GM12865 (cell line): Measurements from ENCODE around the gene MTX1.
"Not testable (repeated sequence)": the region's sequence is repeated elsewhere in the genome, so short reads cannot be mapped to it uniquely, and the experiment has no call there.

Experiments used
- DNase-seq: peaks from one replicate; pipeline ENCODE4 v3.0.0; 2010; ENCODE audit warnings: low read depth
- H3K4me3 ChIP-seq: 2 replicates; pipeline ENCODE4 v1.5.1; 2011; ENCODE audit warnings: mild to moderate bottlenecking, low read depth, low read length, control low read depth
- TF ChIP-seq, protein P1 (sequence below): IDR thresholded peaks from 2 replicates; pipeline ENCODE4 v1.5.1; 2011; ENCODE audit warnings: low read length, control low read depth, low read depth, inconsistent platforms; ENCODE audit not compliant: insufficient read depth; ENCODE audit errors: missing control alignments

Gene MTX1

DNA sequence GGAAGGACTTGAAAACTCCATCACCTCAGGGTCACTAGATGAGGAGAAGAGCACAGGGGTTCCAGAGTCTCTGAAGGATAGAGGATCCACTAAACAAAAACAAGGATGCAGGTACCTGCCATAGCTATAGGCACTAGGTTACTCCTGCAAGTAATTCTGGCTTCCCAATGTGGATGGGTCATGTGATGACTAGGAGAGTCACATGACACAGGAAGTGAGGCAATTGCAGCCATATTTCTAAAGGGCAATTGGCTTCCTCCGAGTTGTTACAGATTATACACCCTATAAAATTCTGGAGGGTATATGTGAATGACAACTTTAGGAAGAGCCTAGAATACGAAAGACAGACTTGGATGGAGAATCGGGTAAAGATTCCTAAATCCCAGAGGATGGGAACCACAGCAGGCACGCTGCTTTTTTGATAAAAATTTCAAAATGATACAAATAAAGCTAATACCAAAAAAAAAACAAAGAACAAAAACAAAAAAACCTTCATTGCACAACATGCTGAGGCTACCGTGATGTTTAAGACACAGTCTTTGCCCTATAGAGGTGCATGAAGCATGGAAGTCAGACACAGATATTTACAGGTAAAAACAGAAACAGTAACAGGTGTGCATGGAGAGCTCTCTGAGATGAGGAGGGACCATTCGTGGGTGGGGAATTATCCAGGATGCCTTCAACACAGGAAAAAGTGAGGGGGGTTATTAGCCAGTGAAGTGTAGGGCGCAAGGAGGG is 10.5 kb downstream of the MTX1 start:
- no peak overlapping the region for H3K4me3 ChIP-seq
- TF ChIP-seq, protein P1, sequence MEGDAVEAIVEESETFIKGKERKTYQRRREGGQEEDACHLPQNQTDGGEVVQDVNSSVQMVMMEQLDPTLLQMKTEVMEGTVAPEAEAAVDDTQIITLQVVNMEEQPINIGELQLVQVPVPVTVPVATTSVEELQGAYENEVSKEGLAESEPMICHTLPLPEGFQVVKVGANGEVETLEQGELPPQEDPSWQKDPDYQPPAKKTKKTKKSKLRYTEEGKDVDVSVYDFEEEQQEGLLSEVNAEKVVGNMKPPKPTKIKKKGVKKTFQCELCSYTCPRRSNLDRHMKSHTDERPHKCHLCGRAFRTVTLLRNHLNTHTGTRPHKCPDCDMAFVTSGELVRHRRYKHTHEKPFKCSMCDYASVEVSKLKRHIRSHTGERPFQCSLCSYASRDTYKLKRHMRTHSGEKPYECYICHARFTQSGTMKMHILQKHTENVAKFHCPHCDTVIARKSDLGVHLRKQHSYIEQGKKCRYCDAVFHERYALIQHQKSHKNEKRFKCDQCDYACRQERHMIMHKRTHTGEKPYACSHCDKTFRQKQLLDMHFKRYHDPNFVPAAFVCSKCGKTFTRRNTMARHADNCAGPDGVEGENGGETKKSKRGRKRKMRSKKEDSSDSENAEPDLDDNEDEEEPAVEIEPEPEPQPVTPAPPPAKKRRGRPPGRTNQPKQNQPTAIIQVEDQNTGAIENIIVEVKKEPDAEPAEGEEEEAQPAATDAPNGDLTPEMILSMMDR = no peak
- DNase-seq = no peak

DNA sequence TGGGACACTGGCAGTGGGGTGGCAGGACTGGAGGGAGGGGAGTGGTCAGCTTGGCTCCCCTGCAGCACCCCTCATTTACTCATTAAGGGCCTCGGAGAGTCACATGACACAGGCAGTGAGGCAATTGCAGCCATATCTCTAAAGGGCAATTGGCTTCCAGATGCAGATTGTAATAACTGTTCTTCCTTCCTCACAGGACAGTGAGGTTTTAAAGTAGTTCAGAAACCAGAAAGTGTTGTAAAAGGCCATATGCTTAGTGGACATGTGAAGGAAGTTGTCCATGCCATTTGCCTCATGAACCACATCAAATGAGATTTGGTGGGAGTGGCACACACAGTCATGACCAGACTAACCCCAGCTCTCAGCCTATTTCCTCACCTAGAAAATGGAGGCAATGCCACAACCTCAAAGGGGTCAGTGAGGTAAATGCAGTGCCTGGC is 11.1 kb downstream of the MTX1 start:
- no peak overlapping the region for H3K4me3 ChIP-seq
- no peak for DNase-seq

DNA sequence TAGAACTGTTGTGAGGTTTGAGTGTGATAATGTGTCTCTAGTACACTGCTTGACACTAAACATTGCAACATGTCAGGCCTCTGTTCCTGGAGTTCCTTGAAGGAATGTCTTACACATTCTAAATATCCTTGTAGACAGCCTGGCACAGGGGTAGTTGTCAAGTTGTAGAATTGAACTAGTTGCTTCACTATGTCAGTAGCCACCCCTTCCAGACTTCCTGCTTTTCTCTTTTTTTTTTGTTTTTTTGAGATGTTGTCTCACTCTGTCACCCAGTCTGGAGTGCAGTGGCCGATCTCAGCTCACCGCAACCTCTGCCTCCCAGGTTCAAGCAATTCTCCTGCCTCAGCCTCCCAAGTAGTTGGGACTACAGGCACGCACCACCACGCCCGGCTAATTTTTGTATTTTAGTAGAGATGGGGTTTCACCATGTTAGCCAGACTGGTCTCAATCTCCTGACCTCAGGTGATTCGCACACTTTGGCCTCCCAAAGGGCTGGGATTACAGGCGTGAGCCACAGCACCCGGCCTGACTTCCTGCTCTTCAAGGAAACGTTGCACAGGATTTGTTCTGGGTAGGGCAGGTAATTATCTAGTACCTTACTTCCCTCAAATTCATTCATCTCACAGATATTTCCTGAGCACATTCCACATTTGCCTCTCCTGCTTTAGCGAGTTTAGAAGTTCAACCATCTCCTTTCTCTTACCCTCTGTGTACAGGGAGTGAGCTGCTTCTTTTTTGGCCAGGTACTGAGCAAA is 11.9 kb downstream of the MTX1 start:
- DNase-seq, H3K4me3 ChIP-seq: not testable (repeated sequence)

More for the DNA sequence above, 11.1 kb downstream of the MTX1 start:
- TF ChIP-seq, protein P1 = no peak

DNA sequence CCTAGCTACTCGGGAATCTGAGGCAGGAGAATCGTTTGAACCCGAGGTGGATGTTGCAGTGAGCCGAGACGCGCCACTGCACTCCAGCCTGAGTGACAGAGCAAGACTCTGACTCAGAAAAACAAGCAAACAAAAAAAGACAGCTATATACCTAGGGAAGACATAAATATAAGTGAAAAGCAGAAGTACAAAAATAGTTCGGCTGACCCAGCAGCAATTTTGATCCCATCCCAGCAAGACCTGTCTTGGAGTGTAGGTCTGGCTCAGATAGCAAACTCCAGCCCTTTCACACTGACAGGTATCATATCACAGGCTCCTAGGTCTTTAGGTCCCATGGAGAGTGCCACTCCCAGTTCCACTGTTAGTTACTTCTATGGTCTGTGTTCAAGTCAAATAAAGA is 14.6 kb downstream of the MTX1 start:
- TF ChIP-seq, protein P1 = no peak
- no peak overlapping the region for H3K4me3 ChIP-seq
- DNase-seq = peak; percentile 31

DNA sequence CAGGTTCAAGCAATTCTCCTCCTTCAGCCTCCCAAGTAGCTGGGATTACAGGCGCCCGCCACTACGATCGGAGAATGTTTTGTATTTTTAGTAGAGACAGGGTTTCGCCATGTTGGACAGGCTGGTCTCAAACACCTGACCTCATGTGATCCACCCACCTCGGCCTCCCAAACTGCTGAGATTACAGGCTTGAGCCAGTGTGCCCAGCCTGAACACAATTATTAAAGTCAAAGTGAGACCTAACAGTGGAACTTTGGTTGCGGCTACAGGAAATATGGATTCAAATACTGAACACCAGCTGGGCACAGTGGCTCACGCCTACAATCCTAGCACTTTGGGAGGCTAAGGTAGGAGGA is 16.9 kb downstream of the MTX1 start:
- not testable (repeated sequence) for DNase-seq
- H3K4me3 ChIP-seq = peak overlapping the region; percentile 84

DNA sequence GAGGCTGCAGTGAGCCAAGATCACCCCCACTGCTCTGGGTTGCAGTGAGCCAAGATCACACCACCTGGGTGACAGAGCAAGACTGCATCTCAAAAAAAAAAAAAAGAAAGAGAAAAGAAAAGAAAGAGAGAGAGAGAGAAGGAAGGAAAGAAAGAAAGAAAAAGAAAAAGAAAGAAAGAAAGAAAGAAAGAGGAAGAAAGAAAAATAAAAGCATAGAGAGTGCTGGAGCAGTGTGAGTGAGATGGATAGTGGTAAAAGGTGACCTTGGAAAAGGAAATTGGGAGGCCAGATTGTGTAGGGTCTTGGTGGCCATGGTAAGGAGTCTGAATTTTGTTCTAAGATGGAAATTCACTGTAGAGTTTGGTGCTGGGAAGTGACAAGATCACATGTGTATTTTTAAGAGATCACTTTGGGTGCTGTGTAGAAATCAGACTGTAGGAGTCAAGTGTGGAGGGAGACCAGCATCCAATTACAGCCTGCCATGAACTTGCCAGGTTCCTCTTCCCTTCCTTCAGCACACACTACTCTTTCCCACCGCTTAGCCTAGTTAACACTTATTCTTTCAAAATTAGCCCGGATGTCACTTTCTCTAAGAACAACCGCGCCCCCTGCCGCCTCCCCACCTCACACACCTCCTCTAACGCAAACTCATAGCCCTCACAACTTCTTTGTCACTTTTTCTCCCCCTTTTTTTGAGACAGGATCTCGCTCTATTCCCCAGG is 17.9 kb downstream of the MTX1 start:
- peak; percentile 88 for DNase-seq
- peak overlapping the region; percentile 84 for H3K4me3 ChIP-seq
- TF ChIP-seq, protein P1 = peak; percentile 73

DNA sequence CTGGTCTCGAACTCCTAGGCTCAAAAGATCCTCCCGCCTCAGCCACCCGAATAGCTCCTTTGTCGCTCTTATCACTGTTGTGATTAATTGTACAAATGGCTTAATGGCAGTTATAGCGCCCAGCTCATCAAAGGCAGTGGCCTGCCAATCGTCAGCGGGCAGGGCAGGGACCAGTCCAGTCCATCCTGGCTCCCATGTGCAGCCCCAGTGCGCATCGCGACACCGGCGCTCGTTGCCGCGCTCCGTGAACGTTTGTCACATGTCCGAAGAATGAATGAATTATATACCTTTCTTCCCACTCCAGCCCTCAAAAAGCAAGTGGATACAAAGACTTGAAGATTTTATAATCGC is 18.4 kb downstream of the MTX1 start:
- peak overlapping the region; percentile 84 for H3K4me3 ChIP-seq
- DNase-seq = peak; percentile 72
- TF ChIP-seq, protein P1 = no peak
